HG03575 (cell line): Measurements from ENCODE around the gene CPED1.
A peak's percentile ranks its signal among the peaks of the same experiment; 100 is the strongest.
"Not testable (repeated sequence)": the region's sequence is repeated elsewhere in the genome, so short reads cannot be mapped to it uniquely, and the experiment has no call there.

Experiments
- ATAC-seq: cut with Tn5 transposase; IDR thresholded peaks from one replicate; pipeline ENCODE4 v1.9.1; 2021; ENCODE audit not compliant: unreplicated experiment, insufficient number of reproducible peaks, low FRiP score; ENCODE audit errors: extremely low read depth

The CPED1 gene

GRCh38 chr7:121105262-121105661 is 116.8 kb downstream of the CPED1 start:
- no peak for ATAC-seq

GRCh38 chr7:121107923-121108498 is 119.5 kb downstream of the CPED1 start:
- ATAC-seq = peak; percentile 58

- no peak for ATAC-seq
Observed at GRCh38 chr7:121109145-121109544, 120.6 kb downstream of the CPED1 start.

GRCh38 chr7:121113288-121113687 is 124.8 kb downstream of the CPED1 start:
- no peak for ATAC-seq

- ATAC-seq = no peak
Observed at GRCh38 chr7:121116396-121116795, 127.9 kb downstream of the CPED1 start.

- ATAC-seq = no peak
Observed at GRCh38 chr7:121119047-121119446, 130.5 kb downstream of the CPED1 start.

GRCh38 chr7:121123032-121123431 is 134.5 kb downstream of the CPED1 start:
- ATAC-seq = no peak

GRCh38 chr7:121125454-121125853 is 136.9 kb downstream of the CPED1 start:
- not testable (repeated sequence) for ATAC-seq

- no peak for ATAC-seq
Observed at GRCh38 chr7:121126201-121126600, 137.7 kb downstream of the CPED1 start.

- no peak for ATAC-seq
Observed at GRCh38 chr7:121126801-121127534, 138.5 kb downstream of the CPED1 start.

- ATAC-seq = no peak
Observed at GRCh38 chr7:121132940-121133339, 144.4 kb downstream of the CPED1 start.

GRCh38 chr7:121133444-121133843 is 144.9 kb downstream of the CPED1 start:
- no peak for ATAC-seq

- no peak for ATAC-seq
Observed at GRCh38 chr7:121137580-121137979, 149.1 kb downstream of the CPED1 start.

GRCh38 chr7:121138262-121138933 is 149.9 kb downstream of the CPED1 start:
- peak; percentile 100 for ATAC-seq

- no peak for ATAC-seq
Observed at GRCh38 chr7:121139427-121139826, 150.9 kb downstream of the CPED1 start.

GRCh38 chr7:121140790-121141189 is 152.3 kb downstream of the CPED1 start:
- no peak for ATAC-seq

- ATAC-seq = no peak
Observed at GRCh38 chr7:121151774-121152221, 163.3 kb downstream of the CPED1 start.

- no peak for ATAC-seq
Observed at GRCh38 chr7:121153411-121153810, 164.9 kb downstream of the CPED1 start.

GRCh38 chr7:121153995-121154394 is 165.5 kb downstream of the CPED1 start:
- no peak for ATAC-seq

GRCh38 chr7:121156825-121157224 is 168.3 kb downstream of the CPED1 start:
- ATAC-seq = no peak
